HepG2 (cell line): Measurements from ENCODE around the gene SALL4. TPM values are rescaled to one million over a fixed set of nuclear protein-coding genes. Genes with fewer than 3 reads are reported as not detected.

Experiments
- EP300 ChIP-seq, 3 experiments: sonication (generic) in 1 of 3; formaldehyde crosslinking in 1 of 3; IDR thresholded peaks; 2 replicates each; pipeline versions ENCODE4 v1.5.1 to v1.6.1; 2011 to 2020; ENCODE audit warnings: low read depth in 2 of 3, low read length in 2 of 3, borderline replicate concordance in 1 of 3, improper control_type of control experiment in 1 of 3, mild to moderate bottlenecking in 1 of 3, missing genetic modification reagents in 1 of 3, moderate library complexity in 1 of 3
- SMAD1 ChIP-seq: sonication (generic); formaldehyde crosslinking; IDR thresholded peaks from 2 replicates; pipeline ENCODE4 v1.4.0; 2020; ENCODE audit warnings: missing genetic modification reagents, low read depth, mild to moderate bottlenecking, borderline replicate concordance
- TAF15 ChIP-seq: fragments of 200-400 bp; formaldehyde crosslinking; IDR thresholded peaks from one replicate; pipeline ENCODE4 v1.6.1; 2018; ENCODE audit warnings: mild to moderate bottlenecking, low read depth, low read length; ENCODE audit not compliant: poor library complexity, severe bottlenecking
- ZBTB14 ChIP-seq: sonication (generic); formaldehyde crosslinking; IDR thresholded peaks from 2 replicates; pipeline ENCODE4 v1.4.0; 2020; ENCODE audit warnings: missing genetic modification reagents
- ZBTB40 ChIP-seq, 2 experiments: fragments of 450-650 bp in 1 of 2; sonication (generic) in 1 of 2; formaldehyde crosslinking in 1 of 2; IDR thresholded peaks; 2 replicates each; pipeline versions ENCODE4 v1.6.1 to v1.8.0; 2016 to 2022; ENCODE audit warnings: antibody characterized with exemption in 1 of 2, mild to moderate bottlenecking in 1 of 2, missing genetic modification reagents in 1 of 2
- ZFP36L1 ChIP-seq: sonication (generic); formaldehyde crosslinking; IDR thresholded peaks from 2 replicates; pipeline ENCODE4 v1.8.0; 2022; ENCODE audit warnings: mild to moderate bottlenecking, missing genetic modification reagents, moderate library complexity
- ZNF407 ChIP-seq: sonication (generic); formaldehyde crosslinking; IDR thresholded peaks from one replicate; pipeline ENCODE4 v1.5.1; 2020; ENCODE audit warnings: mild to moderate bottlenecking, missing genetic modification reagents; ENCODE audit errors: not compliant biosample characterization
- polyA plus RNA-seq, 8 experiments: library from polyadenylated mRNA; depleted of rRNA in 3 of 8; stranded (reverse) in 7 of 8; unstranded in 1 of 8; fragments of >200 nt; fragmentation: Illumina TruSeq in 4 of 8; extraction: Trizol in 4 of 8; gene quantifications; 2 replicates each; pipeline versions ENCODE4 v1.2.1 to v1.2.3, GENCODE V29; 2011 to 2016; ENCODE audit warnings: low read depth in 4 of 8, missing spikeins in 1 of 8, mixed read lengths in 1 of 8; ENCODE audit not compliant: insufficient read depth in 1 of 8
- total RNA-seq, 5 experiments: library from RNA; depleted of rRNA; stranded (reverse); fragments of >200 nt; fragmentation: Illumina TruSeq; extraction: Trizol; gene quantifications; 2 replicates each; pipeline ENCODE4 v1.2.3, GENCODE V29; 2016; ENCODE audit warnings: low read depth in 1 of 5

SALL4 gene
- total and polyA plus RNA-seq, 2 of the 13 experiments (the other 11 are each of a cell fraction or from before 2014, with no cell fraction given): 0.33 to 1.8 TPM

GRCh38 chr20:51750037-51750769 lies 52.1 kb downstream of the SALL4 start (continued):
- no peak for TF ChIP-seq ZBTB14 (CRISPR knock-in tag)
- TF ChIP-seq ZBTB40 (IDR thresholded peaks at IDR 0.05): no peak
- TF ChIP-seq ZBTB40 (CRISPR knock-in tag; IDR thresholded peaks at IDR 0.05): 0 out of 2 replicates have a peak, but pooled peaks have one; percentile 8
- no peak for TF ChIP-seq SMAD1 (CRISPR knock-in tag)
- TF ChIP-seq TAF15: no peak
- TF ChIP-seq ZNF407 (CRISPR knock-in tag): no peak
- peak; percentile 68 to 85 for TF ChIP-seq EP300 (IDR thresholded peaks at IDR 0.05; ENCODE audit: low read depth in 2 of 2, low read length in 2 of 2)
- peak; percentile 86 for TF ChIP-seq EP300 (CRISPR knock-in tag; IDR thresholded peaks at IDR 0.05; ENCODE audit: borderline replicate concordance)
- peak; percentile 88 for TF ChIP-seq ZFP36L1 (CRISPR knock-in tag)
